NB4 (cell line): Measurements from ENCODE around the gene SPEN.

Experiments
- CTCF ChIP-seq: IDR thresholded peaks from one replicate; pipeline ENCODE4 v1.5.1; 2012; ENCODE audit warnings: low read depth, low read length
- MYC ChIP-seq: IDR thresholded peaks from 2 replicates; pipeline ENCODE4 v1.6.1; 2011; ENCODE audit warnings: low read depth, low read length
- POLR2A ChIP-seq: IDR thresholded peaks from 2 replicates; pipeline ENCODE4 v1.6.1; 2011; ENCODE audit warnings: mild to moderate bottlenecking; ENCODE audit not compliant: insufficient read length; ENCODE audit errors: extremely low read depth
- TF ChIP-seq, protein P1 (sequence below): IDR thresholded peaks from 2 replicates; pipeline ENCODE4 v1.6.1; 2011; ENCODE audit warnings: low read depth, low read length

GRCh38 chr1:15916916-15917315 lies 69.4 kb downstream of the SPEN start:
- no peak for TF ChIP-seq CTCF
- no peak for TF ChIP-seq POLR2A
- TF ChIP-seq, protein P1, sequence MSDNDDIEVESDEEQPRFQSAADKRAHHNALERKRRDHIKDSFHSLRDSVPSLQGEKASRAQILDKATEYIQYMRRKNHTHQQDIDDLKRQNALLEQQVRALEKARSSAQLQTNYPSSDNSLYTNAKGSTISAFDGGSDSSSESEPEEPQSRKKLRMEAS: no peak
- TF ChIP-seq MYC: no peak
